Cardiac muscle cell (in vitro differentiated cells and primary cell): ENCODE measurements around the gene GNAZ. TPM values are rescaled to one million over a fixed set of nuclear protein-coding genes. Genes with fewer than 3 reads are reported as not detected.

Experiments used
- DNase-seq, 2 donors: peaks; one replicate each; pipeline versions ENCODE4 v3.0.0 to v3.0.0-alpha.2; 2010 to 2017; ENCODE audit warnings: low read depth in 1 of 2, low spot score in 1 of 2
- H3K27ac ChIP-seq: fragments of 200-600 bp; sonication (generic); 2 replicates; pipeline ENCODE4 v1.5.1; 2016
- H3K27me3 ChIP-seq: fragments of 200-600 bp; sonication (generic); 2 replicates; pipeline ENCODE4 v1.6.0; 2016; ENCODE audit warnings: control low read depth
- H3K36me3 ChIP-seq: fragments of 200-600 bp; sonication (generic); 2 replicates; pipeline ENCODE4 v1.5.1; 2016; ENCODE audit warnings: control low read depth
- H3K4me1 ChIP-seq: fragments of 200-600 bp; sonication (generic); 2 replicates; pipeline ENCODE4 v1.8.1; 2017; ENCODE audit warnings: low read depth, mild to moderate bottlenecking, mixed run types
- H3K4me3 ChIP-seq: fragments of 200-600 bp; sonication (generic); 2 replicates; pipeline ENCODE4 v1.5.1; 2016; ENCODE audit warnings: mild to moderate bottlenecking
- H3K9me3 ChIP-seq: fragments of 200-600 bp; sonication (generic); 2 replicates; pipeline ENCODE4 v1.5.1; 2017; ENCODE audit warnings: low read depth, mild to moderate bottlenecking, control low read depth
- CTCF ChIP-seq: IDR thresholded peaks from 2 replicates; pipeline ENCODE4 v1.5.1; 2012; ENCODE audit warnings: low read depth, mild to moderate bottlenecking, low read length
- polyA plus RNA-seq: library from polyadenylated mRNA; unstranded; fragments of >200 nt; fragmentation: Nextera tagmentation; extraction: Ambion mirVana; gene quantifications from 2 replicates; pipeline ENCODE4 v1.2.1, GENCODE V29; 2016
- total RNA-seq: library from RNA; depleted of rRNA; stranded (reverse); fragments of >200 nt; gene quantifications from 2 replicates; pipeline ENCODE4 v1.2.3, GENCODE V29; 2016

The GNAZ gene
- total and polyA plus RNA-seq, 2 experiments from 2014 or later, result 1.8 to 3.7 TPM

- Histone ChIP-seq H3K36me3 (no peaks in the 10 kb centered on the region), H3K27ac (no peak overlapping the region), H3K9me3 (no peaks in the 10 kb centered on the region), H3K27me3 (peaks cover 52% of the 10 kb centered on the region), H3K4me1 (no peaks in the 10 kb centered on the region), H3K4me3 (no peak overlapping the region)
- DNase-seq, result no peak
- no peak for TF ChIP-seq CTCF
Observed at GRCh38 chr22:23066200-23067022, 3.9 kb upstream of the GNAZ start.

GRCh38 chr22:23067023-23067650 lies 3.2 kb upstream of the GNAZ start:
- Histone ChIP-seq H3K27ac (no peak overlapping the region), H3K27me3 (peaks cover 59% of the 10 kb centered on the region)
- DNase-seq, result no peak

DNA sequence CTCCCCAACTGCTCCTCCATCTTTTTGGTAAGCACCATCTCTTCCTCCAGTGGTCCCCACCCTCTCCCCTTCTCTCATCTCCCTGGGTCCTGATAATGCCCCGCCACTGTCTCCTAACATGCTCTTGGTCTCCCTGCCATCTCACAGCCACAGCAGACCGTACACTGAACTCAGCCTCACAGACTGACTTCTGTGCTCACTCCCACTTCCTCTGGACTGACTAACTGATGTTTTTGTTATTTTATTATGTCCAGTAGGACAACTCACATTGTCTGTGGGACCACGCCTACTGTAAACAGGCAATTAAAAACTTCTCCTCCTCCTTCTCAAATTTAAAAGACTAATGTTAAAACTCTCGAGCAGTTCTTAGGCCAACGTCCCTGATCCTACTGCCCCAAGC lies 2.6 kb upstream of the GNAZ start:
- Histone ChIP-seq H3K9me3 (no peaks in the 10 kb centered on the region), H3K27ac (no peak overlapping the region), H3K27me3 (peaks cover 65% of the 10 kb centered on the region), H3K4me3 (no peak overlapping the region), H3K36me3 (no peaks in the 10 kb centered on the region), H3K4me1 (no peaks in the 10 kb centered on the region)
- DNase-seq, result no peak
- TF ChIP-seq CTCF, result no peak

More at GRCh38 chr22:23067023-23067650, 3.2 kb upstream of the GNAZ start:
- H3K9me3 ChIP-seq, result no peaks in the 10 kb centered on the region
- no peaks in the 10 kb centered on the region for H3K36me3 ChIP-seq
- H3K4me3 ChIP-seq, result no peak overlapping the region
- no peaks in the 10 kb centered on the region for H3K4me1 ChIP-seq
- no peak for TF ChIP-seq CTCF

DNA sequence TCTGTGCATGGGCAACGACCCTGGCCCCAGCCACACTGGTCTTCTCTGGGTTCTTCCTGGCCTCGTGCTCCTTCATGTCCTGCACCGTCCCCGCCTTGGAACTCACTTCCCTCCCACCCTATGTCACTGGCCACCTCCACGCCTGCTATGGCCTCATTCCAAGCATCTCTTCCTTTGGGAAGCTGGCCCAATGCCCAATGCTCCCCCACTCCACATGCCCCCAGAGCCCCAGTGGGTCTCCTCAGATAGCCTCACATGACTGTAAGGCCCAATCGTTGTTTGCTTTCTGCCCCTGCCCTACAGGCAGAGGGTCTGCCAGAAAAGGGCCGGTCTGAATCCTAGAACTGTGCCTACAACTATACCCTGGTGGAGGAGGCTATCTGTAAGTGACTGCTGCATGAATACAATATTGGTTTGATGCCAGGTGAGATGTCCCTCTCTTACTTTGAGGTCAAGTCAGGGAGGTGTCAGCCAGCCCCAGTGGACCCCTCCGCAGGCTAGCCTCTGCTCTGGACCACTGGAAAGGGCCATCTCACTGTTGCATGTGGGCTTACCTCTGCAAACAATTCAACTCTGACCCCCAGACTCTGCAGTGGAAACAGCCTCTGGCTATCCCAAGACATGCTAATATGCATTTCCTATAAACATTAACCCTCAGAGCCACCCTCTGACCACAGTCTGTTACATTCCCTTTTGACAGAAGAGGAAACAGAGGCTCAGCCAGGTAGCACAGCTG lies 2.1 kb upstream of the GNAZ start:
- Histone ChIP-seq H3K27me3 (peaks cover 71% of the 10 kb centered on the region), H3K9me3 (no peaks in the 10 kb centered on the region), H3K36me3 (no peaks in the 10 kb centered on the region), H3K27ac (no peak overlapping the region), H3K4me1 (no peaks in the 10 kb centered on the region), H3K4me3 (no peak overlapping the region)
- no peak for TF ChIP-seq CTCF
- DNase-seq, result no peak

GRCh38 chr22:23068832-23069385 lies 1.4 kb upstream of the GNAZ start:
- Histone ChIP-seq H3K4me1 (no peaks in the 10 kb centered on the region), H3K27ac (no peak overlapping the region), H3K36me3 (no peaks in the 10 kb centered on the region), H3K4me3 (no peak overlapping the region), H3K9me3 (no peaks in the 10 kb centered on the region), H3K27me3 (peaks cover 77% of the 10 kb centered on the region)
- TF ChIP-seq CTCF, result no peak
- DNase-seq, result no peak
